Osteocyte (in vitro differentiated cells): Measurements from ENCODE around the gene KCNQ5. TPM values are rescaled to one million over a fixed set of nuclear protein-coding genes. Genes with fewer than 3 reads are reported as not detected.

ENCODE experiments used
- DNase-seq: peaks from one replicate; pipeline ENCODE4 v3.0.0; 2021; ENCODE audit warnings: mixed read lengths; ENCODE audit not compliant: unreplicated experiment; ENCODE audit errors: extremely low spot score
- H3K27ac Mint-ChIP-seq: one replicate; pipeline ENCODE4 v1.8.0; 2021; ENCODE audit warnings: mild to moderate bottlenecking, mixed read lengths; ENCODE audit not compliant: unreplicated experiment
- H3K27me3 Mint-ChIP-seq: one replicate; pipeline ENCODE4 v1.8.0; 2021; ENCODE audit warnings: mixed read lengths; ENCODE audit not compliant: unreplicated experiment
- H3K36me3 Mint-ChIP-seq: one replicate; pipeline ENCODE4 v1.8.0; 2021; ENCODE audit warnings: mixed read lengths; ENCODE audit not compliant: unreplicated experiment
- H3K4me1 Mint-ChIP-seq: one replicate; pipeline ENCODE4 v1.8.0; 2021; ENCODE audit warnings: mixed read lengths; ENCODE audit not compliant: unreplicated experiment
- H3K4me3 Mint-ChIP-seq: one replicate; pipeline ENCODE4 v1.8.0; 2021; ENCODE audit warnings: mild to moderate bottlenecking, moderate library complexity, mixed read lengths; ENCODE audit not compliant: unreplicated experiment
- H3K9me3 Mint-ChIP-seq: one replicate; pipeline ENCODE4 v1.8.0; 2021; ENCODE audit warnings: mixed read lengths; ENCODE audit not compliant: unreplicated experiment
- total RNA-seq: library from RNA; stranded (reverse); gene quantifications from 2 replicates; pipeline ENCODE4 v1.2.1, GENCODE V29; 2021
- TF ChIP-seq, protein P1 (sequence below): fragments of 200-600 bp; sonication (generic); IDR thresholded peaks from 2 replicates; pipeline ENCODE4 v1.5.0; 2021; ENCODE audit warnings: antibody characterized with exemption, mild to moderate bottlenecking, moderate library complexity

The KCNQ5 gene
- total RNA-seq, 1 donor from 2014 or later, result 7.2 TPM

DNA sequence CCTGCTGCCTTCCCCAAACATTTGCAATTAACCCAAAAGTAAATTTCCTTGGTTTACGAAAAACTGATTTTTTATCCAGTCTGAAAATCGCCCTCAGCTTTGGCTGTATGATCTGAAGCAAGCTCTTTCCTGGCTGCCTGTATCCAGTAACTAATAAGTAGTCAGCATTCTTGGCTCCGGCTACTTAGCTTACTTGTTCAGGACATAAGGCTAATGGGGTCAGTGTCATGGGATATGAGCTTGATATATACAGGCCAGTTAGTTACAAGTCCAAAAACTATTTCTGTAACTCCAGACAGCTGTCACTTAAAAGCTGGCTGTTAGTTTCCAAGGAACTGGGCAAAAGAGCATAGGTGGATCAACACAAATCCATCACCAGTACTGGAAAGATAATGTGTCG is 547.2 kb downstream of the KCNQ5 start:
- Mint-ChIP-seq H3K9me3 (peaks cover 6% of the 10 kb centered on the region), H3K4me3 (no peak overlapping the region), H3K36me3 (peaks cover 2% of the 10 kb centered on the region), H3K27ac (no peak overlapping the region), H3K27me3 (no peaks in the 10 kb centered on the region), H3K4me1 (no peaks in the 10 kb centered on the region)
- DNase-seq, result no peak
- TF ChIP-seq, protein P1, sequence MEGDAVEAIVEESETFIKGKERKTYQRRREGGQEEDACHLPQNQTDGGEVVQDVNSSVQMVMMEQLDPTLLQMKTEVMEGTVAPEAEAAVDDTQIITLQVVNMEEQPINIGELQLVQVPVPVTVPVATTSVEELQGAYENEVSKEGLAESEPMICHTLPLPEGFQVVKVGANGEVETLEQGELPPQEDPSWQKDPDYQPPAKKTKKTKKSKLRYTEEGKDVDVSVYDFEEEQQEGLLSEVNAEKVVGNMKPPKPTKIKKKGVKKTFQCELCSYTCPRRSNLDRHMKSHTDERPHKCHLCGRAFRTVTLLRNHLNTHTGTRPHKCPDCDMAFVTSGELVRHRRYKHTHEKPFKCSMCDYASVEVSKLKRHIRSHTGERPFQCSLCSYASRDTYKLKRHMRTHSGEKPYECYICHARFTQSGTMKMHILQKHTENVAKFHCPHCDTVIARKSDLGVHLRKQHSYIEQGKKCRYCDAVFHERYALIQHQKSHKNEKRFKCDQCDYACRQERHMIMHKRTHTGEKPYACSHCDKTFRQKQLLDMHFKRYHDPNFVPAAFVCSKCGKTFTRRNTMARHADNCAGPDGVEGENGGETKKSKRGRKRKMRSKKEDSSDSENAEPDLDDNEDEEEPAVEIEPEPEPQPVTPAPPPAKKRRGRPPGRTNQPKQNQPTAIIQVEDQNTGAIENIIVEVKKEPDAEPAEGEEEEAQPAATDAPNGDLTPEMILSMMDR, result no peak

GRCh38 chr6:73169633-73170032 is 547.8 kb downstream of the KCNQ5 start:
- H3K4me1 Mint-ChIP-seq, result no peaks in the 10 kb centered on the region

GRCh38 chr6:73174646-73175045 is 552.8 kb downstream of the KCNQ5 start:
- TF ChIP-seq, protein P1, result no peak
- Mint-ChIP-seq H3K27me3 (no peaks in the 10 kb centered on the region), H3K27ac (no peak overlapping the region), H3K9me3 (no peaks in the 10 kb centered on the region), H3K36me3 (no peaks in the 10 kb centered on the region), H3K4me1 (no peaks in the 10 kb centered on the region), H3K4me3 (no peak overlapping the region)
- DNase-seq, result no peak

More at GRCh38 chr6:73169633-73170032, 547.8 kb downstream of the KCNQ5 start:
- Mint-ChIP-seq H3K36me3 (peaks cover 2% of the 10 kb centered on the region), H3K27ac (no peak overlapping the region), H3K9me3 (peaks cover 6% of the 10 kb centered on the region), H3K27me3 (no peaks in the 10 kb centered on the region), H3K4me3 (no peak overlapping the region)
- TF ChIP-seq, protein P1, result no peak
- DNase-seq, result no peak

DNA sequence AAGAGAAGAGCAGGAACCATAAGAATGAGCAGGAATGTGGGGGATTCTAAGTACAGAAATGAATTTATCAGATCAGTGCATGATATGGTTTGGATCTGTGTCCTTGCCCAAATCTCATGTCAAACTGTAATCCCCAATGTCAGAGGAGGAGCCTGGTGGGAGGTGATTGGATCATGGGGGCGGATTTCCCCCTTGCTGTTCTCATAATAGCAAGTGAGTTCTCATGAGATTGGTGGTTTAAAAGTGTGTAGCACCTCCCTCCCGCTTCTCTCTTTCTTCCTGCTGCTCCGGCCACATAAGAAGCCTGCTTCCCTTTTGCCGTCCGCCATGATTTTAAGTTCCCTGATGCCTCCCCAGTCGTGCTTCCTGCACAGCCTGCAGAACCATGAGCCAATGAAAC is 554.2 kb downstream of the KCNQ5 start:
- no peaks in the 10 kb centered on the region for H3K27me3 Mint-ChIP-seq
- peaks cover 6% of the 10 kb centered on the region for H3K4me1 Mint-ChIP-seq
- TF ChIP-seq, protein P1, result no peak
- no peaks in the 10 kb centered on the region for H3K9me3 Mint-ChIP-seq
- no peak for DNase-seq
- no peak overlapping the region for H3K4me3 Mint-ChIP-seq
- no peaks in the 10 kb centered on the region for H3K36me3 Mint-ChIP-seq
- no peak overlapping the region for H3K27ac Mint-ChIP-seq

GRCh38 chr6:73177221-73177944 is 555.5 kb downstream of the KCNQ5 start:
- Mint-ChIP-seq H3K9me3 (no peaks in the 10 kb centered on the region), H3K36me3 (no peaks in the 10 kb centered on the region), H3K27ac (no peak overlapping the region), H3K4me1 (peaks cover 6% of the 10 kb centered on the region), H3K27me3 (no peaks in the 10 kb centered on the region), H3K4me3 (no peak overlapping the region)
- no peak for DNase-seq
- TF ChIP-seq, protein P1, result no peak
